ENCODE measurements around the gene MMP1.

The MMP1 gene

DNA sequence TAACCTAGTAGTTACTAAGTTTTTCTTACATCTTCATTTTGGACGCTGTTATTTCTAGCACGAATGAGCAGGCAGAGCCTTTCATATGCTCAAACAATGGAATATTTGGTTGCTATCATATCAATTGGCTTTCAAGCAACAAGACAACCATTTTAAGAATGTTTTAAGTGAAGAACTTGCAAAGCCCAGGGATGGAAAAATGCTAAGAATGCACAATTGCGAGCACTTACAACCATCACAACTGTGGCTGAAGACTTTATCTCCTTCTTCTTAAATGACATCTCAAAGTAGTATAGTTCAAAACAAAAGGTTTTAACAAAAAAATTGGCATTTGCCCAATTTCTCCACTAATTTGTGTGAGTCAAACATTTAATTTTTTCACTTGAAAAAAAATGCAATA lies 8.3 kb upstream of the MMP1 start:
- no peak for DNase-seq

DNA sequence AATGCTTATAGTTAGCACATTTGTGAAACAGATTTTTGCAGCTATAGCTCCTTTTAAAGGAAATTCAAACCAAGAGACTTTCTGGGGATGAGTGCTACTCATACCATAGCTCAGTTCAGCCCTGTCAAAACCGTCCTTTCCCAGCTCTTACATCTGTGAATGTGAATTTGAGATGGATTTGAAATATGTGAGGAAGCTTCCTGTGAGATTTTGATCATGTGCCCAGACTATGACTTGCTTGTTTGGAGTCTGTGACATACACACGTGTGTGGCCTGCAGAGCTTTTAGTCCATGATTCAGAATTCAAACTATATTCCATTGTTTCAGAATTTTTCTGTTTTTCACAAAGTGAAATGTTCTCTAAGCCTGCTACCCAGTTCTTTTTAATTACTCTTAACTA lies 4.4 kb upstream of the MMP1 start:
- no peak for DNase-seq

DNA sequence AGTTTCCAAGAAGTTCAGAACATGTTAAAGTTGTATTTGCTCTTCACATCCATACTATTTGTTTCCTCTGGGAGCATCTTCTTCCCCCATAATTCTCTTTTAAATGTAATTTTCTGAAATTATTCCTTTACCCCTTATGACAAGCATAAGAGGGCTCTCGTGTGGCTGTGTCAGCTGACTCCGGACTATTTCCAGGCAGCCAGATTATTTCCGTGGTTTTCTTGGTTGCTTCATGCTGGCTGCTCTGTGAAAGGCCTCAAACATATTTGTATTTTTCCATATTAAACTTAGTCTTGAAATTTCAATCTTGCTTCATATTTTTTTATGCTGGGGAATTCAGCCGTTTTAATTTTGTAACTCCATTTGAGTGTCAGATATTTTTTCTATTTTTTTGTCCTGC lies 2.8 kb upstream of the MMP1 start:
- no peak for DNase-seq

DNA sequence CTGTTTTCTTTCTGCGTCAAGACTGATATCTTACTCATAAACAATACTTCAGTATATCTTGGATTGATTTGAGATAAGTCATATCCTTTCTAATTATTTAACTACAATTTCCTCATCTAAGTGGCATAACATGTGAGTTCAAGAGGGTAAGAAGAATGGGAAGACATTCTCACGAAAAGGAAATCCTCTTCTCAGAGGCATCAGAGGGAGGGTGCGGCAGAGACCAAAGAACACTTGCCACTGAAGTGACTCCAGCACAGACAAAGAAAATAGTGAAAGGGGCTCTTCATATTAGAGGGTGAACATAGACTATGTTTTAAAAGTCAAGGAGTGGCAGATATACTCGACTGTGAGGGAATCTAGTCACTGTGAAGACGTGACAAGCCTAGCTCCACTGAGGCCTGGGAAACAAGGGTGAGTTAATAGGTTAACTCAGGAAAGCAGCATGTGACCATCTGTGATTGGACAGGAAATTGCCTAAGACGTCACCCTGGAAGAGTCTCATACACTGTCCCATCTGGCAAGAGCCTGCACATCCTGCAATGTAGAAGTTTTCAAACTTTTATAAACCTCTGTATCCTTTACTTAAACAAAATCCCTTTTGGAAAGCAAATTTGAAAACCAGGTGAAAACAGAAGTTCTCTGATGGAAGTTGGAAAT lies 1.9 kb upstream of the MMP1 start:
- DNase-seq: no peak

DNA sequence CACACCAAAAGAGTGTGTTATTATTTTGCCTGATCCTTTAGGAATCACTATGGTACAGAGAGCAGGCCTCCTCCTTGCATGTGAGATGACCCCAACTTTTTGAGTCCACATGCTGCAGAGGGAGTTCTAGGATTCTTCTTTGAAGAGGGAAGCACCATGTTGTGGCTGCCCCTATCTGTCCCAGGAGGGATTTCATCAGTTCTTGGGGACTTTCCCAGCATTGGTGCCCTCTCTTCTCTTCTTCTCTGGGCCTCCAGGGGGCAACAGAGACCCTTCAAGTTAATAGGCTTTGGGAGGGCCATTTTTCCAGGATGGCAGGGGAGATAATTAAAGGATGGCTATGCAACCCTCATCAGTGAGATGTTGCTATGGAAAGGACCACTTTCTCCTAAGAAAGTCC lies 3.6 kb downstream of the MMP1 start:
- peak; percentile 61 for DNase-seq

DNA sequence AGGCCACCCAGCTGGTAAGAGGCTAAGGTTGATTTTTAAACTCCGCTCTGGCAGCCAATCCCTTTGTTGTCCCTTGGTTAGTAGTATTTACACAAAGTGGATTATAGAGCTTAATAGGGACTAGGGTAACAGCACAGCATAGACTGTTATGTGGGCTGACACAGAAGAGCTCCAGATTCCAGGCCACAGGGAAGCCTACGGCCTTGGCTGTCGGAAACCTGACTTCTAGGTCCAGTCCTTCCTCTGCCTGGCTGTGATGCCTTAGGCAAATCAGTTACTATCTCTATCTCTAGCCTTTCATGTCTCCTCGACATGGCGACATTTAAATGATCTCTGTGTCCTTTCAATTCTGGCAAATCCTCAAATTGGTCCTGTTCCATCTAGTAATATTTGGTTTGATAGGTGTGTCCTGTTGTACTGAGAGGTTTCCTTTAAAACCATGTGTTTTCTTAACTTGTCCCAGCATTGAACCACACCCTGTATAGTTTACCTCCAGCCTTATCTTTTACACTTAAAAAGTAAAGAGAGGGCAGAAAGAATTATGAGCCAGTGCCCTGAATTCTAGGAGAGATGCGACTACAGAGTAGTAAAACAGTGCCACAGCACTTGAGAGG lies 4.2 kb downstream of the MMP1 start:
- no peak for DNase-seq

DNA sequence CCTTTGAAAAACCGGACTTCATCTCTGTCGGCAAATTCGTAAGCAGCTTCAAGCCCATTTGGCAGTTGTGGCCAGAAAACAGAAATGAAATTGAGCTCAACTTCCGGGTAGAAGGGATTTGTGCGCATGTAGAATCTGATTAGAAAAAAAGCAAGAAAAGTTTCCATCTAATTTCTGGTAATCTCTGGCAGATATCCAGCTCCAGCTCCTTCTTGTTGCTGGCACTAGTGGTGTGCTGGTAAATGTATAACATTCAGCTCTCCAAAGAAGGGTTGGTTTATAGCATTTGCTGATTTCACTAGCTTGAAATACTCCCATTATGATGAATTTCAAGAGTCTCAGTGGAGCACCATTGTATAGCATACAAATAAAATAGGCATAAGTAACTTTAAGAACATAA lies 5.4 kb downstream of the MMP1 start:
- no peak for DNase-seq

DNA sequence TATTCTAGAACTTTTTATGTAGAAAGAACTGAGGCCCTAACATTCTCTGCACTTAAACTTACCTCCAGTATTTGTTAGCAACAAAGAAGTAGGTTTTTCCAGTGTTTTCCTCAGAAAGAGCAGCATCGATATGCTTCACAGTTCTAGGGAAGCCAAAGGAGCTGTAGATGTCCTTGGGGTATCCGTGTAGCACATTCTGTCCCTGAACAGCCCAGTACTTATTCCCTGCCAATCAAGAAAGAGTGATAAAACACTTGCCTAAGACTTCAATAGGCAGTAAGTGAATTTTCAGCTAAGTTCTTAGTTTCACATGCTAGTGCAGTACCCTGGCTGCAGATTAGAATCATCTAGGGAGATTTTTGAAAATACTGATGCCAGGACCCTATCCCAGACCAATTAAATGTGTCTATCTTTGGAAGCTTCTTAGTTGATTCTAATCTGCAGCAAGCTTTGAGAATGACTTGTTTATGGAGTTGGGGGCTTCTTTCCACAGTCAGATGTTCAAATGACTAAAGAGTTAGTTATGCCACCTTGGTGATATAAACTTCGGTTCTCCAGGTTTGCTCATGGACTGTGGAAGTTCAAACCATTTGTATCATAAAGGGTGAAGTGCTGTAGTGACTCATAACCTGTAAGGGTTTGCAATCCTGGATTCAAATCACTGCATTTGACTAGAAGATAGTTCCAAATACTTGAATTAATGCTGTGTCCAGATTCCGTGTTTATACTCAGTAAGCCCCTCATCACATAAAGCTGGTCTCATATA lies 6.5 kb downstream of the MMP1 start:
- no peak for DNase-seq

DNA sequence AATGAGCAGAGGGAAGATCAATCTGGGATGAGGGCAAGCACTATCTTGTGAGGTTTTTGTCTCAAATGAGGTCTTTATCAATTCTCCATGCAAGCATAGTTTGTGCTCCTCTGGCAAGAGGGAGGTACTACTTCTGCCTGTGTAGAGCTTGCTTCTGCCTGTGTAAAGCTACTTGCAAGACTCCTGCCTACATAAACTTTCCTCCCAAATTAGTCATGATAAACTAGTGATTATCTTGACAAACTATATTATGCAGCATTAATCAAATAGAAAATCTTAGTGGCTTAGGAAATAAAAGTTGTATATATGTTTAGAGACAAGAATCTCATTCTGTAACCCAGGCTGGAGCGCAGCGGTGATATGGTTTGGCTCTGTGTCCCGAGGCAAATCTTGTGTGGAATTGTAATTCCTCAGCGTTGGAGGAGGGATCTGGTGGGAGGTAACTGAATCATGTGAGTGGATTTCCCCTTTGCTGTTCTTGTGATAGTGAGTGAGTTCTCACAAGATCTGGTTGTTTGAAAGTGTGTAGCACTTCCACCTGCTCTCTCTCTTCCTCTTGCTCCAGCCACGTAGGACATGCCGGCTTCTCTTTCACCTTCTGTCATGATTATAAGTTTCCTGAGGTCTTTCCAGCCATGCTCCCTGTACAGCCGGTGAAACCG lies 9.5 kb downstream of the MMP1 start:
- no peak for DNase-seq

DNA sequence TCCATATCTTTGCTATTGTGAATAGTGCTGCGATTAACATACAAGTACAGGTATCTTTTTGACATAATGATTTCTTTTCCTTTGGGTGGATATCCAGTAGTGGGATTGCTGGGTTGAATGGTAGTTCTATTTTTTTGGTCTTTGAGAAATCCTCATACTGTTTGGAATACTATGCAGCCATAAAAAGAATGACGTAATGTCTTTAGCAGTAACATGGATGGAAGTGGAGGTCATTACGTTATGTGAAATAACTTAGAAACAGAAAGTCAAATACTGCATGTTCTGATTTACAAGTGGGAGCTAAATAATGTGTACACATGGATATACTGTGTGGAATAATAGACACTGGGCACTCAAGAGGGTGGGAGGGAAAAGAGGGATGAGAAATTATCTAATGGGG lies 13.6 kb downstream of the MMP1 start:
- no peak for DNase-seq

DNA sequence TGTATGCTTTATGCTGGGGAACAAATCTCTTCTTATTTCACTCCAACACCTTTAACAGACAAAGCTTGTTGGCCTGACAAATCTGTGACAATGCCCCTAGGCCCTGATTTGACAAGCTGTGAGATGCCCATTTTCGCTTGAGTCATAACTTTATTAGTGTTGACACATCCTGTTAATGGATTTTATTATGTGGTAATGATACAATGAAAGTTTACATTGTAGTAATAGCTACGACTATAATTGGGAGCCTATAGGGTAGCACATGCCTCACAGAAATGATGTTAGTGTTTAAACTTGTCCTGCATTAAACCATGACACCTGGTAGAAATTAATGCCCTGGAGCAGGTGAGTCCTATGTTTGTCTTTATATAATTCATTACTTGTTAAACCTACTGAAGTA lies 14.2 kb downstream of the MMP1 start:
- no peak for DNase-seq

DNA sequence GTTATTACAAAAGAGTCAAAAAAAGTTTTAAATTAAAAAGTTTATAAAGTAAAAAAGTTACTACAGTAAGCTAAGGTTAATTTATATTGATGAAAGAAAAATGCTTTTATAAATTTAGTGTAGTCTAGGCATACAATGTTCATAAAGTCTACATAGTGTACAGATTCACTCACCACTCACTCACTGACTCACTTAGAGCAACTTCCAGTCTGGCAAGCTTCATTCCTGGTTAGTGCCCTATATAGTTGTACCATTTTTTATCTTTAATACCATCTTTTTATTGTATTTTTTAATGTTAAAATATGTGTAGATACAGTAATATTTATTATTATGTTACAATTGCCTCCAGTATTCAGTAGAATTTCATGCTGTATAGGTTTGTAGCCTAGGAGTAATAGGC lies 14.9 kb downstream of the MMP1 start:
- DNase-seq: no peak

DNA sequence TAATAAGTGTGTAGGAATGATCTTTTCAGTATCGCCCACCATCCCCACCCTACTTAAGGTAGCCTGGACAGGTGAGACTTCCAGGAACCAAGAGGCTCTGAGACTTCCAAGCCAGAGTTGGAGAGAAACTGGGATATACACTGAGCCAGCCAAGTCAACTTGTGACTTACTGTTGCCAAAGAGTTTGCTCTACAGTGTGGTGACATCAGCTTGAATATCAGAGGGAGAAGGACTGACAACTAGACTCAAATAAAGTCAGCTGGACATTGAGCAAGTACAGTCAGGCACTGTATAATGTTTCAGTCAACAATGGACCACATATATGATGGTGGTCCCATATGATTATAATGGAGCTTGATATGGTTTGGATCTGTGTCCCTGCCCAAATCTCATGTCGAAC lies 16.3 kb downstream of the MMP1 start:
- DNase-seq: peak; percentile 26

DNA sequence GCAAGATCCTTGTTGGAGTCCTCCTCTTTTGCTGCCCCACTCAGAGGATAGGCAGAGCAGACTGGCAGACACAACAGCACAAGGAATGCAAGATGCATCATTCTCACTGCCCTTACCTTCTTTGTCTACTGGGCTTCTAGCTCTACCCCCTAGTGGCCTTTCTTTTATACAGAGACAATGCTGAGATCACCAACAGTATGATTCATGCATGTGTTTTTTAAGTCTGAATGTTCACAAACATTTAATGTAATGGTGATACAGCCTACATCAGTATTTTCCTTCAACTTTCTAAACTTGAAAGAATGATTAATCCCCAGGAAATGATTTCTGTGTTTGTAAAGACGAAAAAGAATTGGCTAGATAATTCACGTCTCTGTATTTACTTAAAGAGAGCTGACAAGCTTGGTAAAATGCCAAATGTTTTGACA lies 17.5 kb downstream of the MMP1 start, which contains the start of gene MMP10:
Gene MMP10, minus strand, starts transcription at position 138 of the 428 bp plus-strand sequence. Its CDS starts 37 bp downstream, at position 101.
- peak; percentile 84 for DNase-seq

DNA sequence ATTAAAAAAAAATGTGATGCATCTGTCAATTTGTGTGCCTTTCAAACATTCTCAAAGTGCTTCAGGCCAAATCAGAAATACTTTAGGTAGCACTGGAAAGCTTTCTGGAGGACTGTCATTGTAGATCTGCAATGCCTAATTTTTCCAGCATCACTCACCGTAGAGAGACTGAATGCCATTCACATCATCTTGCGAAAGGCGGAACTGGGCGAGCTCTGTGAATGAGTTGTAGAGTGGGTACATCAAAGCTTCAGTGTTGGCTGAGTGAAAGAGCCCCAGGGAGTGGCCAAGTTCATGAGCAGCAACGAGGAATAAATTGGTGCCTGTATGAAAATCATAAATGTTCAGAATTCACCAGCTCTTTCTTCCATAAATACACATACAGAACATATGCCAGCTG lies 21.5 kb downstream of the MMP1 start:
- no peak for DNase-seq

DNA sequence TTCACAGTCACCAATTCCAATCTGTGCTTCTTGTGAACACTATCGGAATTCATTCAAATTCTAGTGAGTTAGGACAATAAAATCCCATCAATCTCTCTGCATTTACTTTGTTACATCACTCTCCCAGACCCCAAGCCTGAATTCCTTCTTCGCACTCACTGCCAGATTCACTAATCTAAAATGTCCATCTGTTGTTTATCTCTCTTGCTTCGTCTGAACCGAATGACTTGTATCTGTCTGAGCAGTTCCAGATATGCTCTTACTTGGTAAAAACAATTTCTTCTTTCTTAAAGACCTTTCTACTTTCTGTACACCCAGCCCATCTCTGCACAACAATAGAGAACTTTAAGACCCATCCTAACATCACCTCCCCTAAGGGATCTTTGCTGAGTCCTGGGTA lies 24.6 kb downstream of the MMP1 start:
- DNase-seq: no peak

DNA sequence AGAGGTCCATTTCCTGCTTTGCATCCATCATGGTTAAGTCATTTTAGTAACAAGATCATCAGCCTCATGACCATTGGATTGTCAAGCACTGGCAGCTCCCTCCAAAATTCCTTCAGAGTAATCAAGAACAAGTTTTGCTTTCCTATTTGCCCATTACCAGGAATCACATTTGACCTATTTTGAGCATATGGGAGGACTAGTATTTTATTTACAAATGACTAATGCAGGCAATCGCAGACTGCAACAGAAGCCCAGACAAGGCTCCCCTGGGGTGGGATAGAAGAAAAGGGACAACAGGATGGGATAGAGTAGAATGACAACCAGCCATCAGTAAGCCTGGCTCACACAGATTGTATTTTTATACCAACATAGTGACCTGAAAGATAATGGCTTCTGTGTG lies 26.6 kb downstream of the MMP1 start:
- no peak for DNase-seq

DNA sequence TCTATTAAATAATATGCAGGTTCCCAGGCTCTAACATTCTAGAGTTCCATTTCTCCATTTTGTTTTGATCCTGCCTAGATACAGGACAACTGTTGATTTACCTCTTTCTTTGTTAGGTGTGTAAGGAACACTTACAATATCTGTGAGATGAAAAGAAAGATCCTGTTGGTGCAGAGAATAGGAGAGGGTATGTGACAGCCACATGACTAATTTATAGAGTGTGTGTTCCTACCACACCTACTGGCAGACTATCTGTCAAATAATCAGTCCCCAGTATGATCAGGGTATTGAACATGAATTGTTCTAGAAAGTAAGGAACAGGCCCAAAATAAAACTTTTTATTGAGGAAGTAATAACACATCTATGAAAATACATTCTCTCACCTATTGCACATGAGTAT lies 27.8 kb downstream of the MMP1 start:
- no peak for DNase-seq

DNA sequence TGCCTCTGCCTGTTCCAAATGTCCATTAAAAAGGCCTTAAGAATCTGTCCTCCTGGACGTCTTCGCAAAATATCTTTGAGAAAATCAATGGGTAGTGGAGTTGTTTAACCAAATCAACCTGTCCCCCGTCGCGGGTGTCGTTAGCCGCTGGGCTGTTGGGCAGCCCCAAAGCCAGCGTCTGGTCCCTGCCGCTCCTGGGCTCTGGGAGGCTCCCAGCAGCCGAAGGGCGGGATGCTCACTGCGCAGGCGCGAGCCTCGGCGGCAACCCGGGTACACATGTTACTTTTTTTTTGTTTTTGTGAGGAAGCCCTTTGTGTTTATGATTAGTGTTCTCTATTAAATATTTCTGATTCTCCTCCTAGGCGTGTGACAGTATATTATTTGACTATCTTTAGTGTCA lies 30.2 kb downstream of the MMP1 start:
- DNase-seq: no peak

DNA sequence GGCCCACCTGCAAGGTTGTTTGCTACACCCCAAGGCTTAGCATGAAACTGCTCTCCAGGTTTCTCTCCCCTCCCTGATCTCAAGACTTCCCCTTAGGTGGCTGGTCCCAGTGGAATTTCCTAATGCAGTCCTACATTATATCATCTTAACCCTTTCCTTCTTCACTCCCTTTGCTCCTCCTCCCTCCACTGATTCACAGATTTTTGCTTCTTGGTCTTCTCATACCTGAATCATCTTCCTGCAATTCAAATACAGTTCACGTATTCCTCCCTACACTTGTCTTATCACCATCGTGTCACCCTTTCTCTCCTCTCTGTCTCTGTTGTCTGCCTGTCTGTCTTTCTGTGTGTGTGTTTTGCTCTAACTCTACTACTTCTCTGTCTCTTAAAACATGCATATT lies 34.5 kb downstream of the MMP1 start:
- DNase-seq: no peak

DNA sequence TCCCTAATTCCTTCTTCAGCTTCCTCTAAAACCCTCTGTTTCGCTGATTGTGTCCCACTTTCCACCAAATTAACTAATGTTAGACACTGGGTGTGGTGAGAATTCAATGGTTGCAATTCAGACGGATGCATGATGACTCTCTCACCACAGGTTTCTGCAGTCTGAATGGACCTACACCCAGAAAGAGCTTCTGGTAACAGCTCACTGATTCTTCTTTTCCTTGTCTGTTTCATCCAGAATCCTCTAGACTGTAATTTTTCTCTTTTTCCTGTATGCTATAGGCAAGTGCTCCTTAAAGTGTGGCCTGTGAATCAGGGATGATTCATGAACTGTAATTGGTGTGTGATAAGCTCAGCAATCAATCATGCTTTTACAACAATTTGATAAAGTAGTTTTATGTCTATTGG lies 35.6 kb downstream of the MMP1 start:
- DNase-seq: no peak

DNA sequence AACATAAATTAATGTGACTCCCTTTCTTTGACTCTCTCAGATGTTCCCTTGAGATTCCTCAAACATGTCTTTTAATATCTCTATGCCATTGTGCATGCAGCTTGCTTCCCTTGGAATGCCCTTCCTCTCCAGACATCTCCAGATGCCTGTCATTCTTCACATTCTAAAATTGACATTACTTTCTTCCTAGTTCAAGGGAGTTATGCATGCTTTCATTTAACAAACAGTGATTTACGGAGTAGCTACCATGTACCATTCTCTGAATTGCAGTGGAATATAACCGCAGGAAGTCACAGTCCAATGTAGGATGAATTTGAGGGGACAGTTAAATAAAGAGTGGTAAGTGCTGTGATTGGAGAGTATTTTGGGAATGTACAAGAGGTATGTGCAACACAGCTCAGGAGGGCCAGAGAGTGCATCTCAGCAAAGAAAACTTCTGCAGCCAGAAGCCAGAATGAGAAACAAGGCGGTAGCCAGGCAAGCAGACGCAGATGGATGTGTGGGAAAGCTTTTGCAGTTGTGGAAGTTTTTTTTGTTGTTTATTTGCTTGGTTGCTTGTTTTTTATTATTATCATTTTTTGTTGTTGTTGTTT lies 36.2 kb downstream of the MMP1 start:
- DNase-seq: no peak

DNA sequence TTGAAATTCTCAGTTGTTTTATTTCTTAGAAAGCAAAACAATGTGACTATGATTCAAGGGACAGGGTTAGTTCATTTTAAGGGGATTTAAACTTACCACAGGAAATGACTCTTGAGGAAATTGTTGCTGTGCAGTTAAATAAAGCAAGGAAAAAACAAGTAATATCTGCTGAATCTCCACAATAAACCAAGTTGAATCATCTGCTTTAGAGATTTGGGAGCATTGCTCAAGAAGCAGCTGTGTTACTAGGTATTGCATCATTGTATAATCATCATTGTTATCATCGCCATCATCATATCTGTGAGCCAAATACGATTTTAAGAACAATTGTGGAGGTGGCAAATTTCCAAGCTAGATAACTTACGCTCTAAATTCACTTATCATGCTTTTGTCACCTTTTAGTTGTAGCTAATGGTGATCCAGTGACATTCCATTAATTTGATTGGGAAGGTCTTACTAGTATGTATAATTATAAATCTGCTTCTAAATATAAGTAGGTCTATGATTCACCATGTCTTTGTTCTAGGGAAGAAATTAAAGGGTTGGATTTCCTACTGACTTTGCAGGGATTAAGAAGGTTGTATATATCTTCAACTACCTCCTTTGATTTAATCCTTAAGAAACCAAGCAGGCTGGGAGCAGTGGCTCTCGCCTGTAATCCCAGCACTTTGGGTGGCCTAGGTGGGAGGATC lies 37.5 kb downstream of the MMP1 start:
- no peak for DNase-seq
